ENCODE data around the gene NMT1. TPM values are rescaled to one million over a fixed set of nuclear protein-coding genes. Genes with fewer than 3 reads are reported as not detected.
A peak's percentile ranks its signal among the peaks of the same experiment; 100 is the strongest.

The NMT1 gene
- total RNA-seq, 3 donors from 2014 or later = 81.9 to 130 (median 84.0) TPM

DNA sequence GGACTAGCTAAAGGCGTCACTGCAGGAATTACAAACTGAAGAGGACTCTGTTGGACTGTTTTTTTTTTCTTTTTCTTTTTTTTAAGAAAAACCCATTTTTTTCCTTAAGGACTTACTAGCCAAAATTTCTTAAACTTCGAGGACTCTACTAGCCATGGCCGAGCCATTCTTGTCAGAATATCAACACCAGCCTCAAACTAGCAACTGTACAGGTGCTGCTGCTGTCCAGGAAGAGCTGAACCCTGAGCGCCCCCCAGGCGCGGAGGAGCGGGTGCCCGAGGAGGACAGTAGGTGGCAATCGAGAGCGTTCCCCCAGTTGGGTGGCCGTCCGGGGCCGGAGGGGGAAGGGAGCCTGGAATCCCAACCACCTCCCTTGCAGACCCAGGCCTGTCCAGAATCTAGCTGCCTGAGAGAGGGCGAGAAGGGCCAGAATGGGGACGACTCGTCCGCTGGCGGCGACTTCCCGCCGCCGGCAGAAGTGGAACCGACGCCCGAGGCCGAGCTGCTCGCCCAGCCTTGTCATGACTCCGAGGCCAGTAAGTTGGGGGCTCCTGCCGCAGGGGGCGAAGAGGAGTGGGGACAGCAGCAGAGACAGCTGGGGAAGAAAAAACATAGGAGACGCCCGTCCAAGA, 88.0 kb downstream of the NMT1 start:
- H3K9me3 ChIP-seq = no peaks in the 10 kb centered on the region

DNA sequence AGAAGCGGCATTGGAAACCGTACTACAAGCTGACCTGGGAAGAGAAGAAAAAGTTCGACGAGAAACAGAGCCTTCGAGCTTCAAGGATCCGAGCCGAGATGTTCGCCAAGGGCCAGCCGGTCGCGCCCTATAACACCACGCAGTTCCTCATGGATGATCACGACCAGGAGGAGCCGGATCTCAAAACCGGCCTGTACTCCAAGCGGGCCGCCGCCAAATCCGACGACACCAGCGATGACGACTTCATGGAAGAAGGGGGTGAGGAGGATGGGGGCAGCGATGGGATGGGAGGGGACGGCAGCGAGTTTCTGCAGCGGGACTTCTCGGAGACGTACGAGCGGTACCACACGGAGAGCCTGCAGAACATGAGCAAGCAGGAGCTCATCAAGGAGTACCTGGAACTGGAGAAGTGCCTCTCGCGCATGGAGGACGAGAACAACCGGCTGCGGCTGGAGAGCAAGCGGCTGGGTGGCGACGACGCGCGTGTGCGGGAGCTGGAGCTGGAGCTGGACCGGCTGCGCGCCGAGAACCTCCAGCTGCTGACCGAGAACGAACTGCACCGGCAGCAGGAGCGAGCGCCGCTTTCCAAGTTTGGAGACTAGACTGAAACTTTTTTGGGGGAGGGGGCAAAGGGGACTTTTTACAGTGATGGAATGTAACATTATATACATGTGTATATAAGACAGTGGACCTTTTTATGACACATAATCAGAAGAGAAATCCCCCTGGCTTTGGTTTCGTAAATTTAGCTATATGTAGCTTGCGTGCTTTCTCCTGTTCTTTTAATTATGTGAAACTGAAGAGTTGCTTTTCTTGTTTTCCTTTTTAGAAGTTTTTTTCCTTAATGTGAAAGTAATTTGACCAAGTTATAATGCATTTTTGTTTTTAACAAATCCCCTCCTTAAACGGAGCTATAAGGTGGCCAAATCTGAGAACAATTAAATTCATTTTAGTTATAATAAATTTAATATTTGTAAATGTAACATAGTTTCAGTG, 88.8 kb downstream of the NMT1 start:
- peak; percentile 74 to 75 for DNase-seq (ENCODE audit: low spot score in 2 of 2)
- intact Hi-C loops (cut with DNase I; ENCODE audit: low total_unique reads) = no loop called here
- H3K36me3 ChIP-seq = no peaks in the 10 kb centered on the region
- peak overlapping the region; percentile 94 to 100 for H3K27ac ChIP-seq
- no peak for TF ChIP-seq POLR2A (IDR thresholded peaks at IDR 0.05)
- TF ChIP-seq POLR2AphosphoS5 (IDR thresholded peaks at IDR 0.05) = peak; percentile 46 to 62 (median 55)
- H3K4me3 ChIP-seq = peak overlapping the region; percentile 66 to 83 (median 71)
- H3K27me3 ChIP-seq = no peaks in the 10 kb centered on the region
- H3K9me3 ChIP-seq = no peaks in the 10 kb centered on the region
- H3K4me1 ChIP-seq = peaks cover under 1 to 19% of the 10 kb centered on the region in 2 donors

More for the DNA sequence above, 88.0 kb downstream of the NMT1 start:
- Histone ChIP-seq H3K27ac (peak overlapping the region; percentile 94 to 100), H3K27me3 (no peaks in the 10 kb centered on the region), H3K4me3 (peak overlapping the region; percentile 66 to 83 (median 71)), H3K36me3 (no peaks in the 10 kb centered on the region), H3K4me1 (peaks cover 9 to 19% of the 10 kb centered on the region in 2 donors)
- intact Hi-C loops (cut with DNase I; ENCODE audit: low total_unique reads) = no loop called here
- TF ChIP-seq POLR2AphosphoS5 (IDR thresholded peaks at IDR 0.05) (peak in 2 of 3 donors; percentile 57 to 65), POLR2A (IDR thresholded peaks at IDR 0.05) (no peak)
- TF ChIP-seq, protein P1, sequence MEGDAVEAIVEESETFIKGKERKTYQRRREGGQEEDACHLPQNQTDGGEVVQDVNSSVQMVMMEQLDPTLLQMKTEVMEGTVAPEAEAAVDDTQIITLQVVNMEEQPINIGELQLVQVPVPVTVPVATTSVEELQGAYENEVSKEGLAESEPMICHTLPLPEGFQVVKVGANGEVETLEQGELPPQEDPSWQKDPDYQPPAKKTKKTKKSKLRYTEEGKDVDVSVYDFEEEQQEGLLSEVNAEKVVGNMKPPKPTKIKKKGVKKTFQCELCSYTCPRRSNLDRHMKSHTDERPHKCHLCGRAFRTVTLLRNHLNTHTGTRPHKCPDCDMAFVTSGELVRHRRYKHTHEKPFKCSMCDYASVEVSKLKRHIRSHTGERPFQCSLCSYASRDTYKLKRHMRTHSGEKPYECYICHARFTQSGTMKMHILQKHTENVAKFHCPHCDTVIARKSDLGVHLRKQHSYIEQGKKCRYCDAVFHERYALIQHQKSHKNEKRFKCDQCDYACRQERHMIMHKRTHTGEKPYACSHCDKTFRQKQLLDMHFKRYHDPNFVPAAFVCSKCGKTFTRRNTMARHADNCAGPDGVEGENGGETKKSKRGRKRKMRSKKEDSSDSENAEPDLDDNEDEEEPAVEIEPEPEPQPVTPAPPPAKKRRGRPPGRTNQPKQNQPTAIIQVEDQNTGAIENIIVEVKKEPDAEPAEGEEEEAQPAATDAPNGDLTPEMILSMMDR (IDR thresholded peaks at IDR 0.05) = peak; percentile 56 to 90 (median 76)
- DNase-seq (ENCODE audit: low spot score in 2 of 2) = peak; percentile 86 to 90

DNA sequence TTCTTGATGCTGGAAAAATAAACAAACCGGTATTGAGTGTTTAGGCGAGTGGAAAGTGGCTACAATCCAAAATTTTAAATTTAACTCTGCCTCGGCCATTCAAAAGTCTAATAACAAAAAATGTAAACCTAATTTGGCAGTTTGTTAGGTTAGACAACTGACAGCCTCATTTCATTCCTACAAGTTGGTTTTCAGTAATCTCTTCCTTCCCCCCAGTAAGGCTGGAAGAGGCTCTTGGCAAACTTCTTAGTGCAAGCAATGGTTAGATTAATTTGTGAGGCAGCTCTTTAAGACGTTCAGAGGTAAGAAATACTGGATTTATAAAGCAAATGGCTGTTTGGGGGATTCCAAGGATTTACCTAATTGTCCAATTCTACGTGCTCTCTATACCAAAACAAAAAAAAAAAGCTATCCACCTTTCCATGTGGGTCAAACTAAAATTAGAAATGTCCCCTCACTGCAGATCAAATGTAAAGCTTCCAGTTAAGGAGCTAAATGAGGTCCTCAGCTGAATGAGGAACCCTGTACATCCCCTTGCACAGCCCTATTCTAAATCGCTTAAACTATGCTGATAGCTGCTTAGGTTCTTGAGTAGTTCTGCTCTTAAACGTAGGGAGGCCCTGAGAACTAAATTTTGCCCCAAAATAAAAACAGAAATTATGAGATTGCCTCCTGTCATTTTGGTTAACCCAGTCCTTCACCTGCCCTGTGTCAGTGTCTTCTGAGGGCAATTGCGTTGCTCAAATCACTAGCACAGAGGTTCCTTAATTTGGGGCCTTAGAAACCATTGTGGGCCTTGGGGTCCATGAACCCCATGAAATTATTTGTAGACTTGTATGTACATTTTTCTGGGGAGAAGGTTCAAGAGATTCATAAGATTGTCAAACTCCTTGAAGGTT, 90.0 kb downstream of the NMT1 start:
- Histone ChIP-seq H3K27me3 (no peaks in the 10 kb centered on the region), H3K4me3 (peak overlapping the region; percentile 66 to 83 (median 71)), H3K4me1 (peaks cover 0 to 18% of the 10 kb centered on the region in 2 donors), H3K27ac (peak overlapping the region; percentile 34 to 100), H3K9me3 (no peaks in the 10 kb centered on the region), H3K36me3 (no peaks in the 10 kb centered on the region)
- TF ChIP-seq POLR2A (IDR thresholded peaks at IDR 0.05) = no peak
- TF ChIP-seq, protein P1 (IDR thresholded peaks at IDR 0.05) = no peak
- no peak for TF ChIP-seq POLR2AphosphoS5 (IDR thresholded peaks at IDR 0.05)
- DNase-seq (ENCODE audit: low spot score in 2 of 2) = no peak
- intact Hi-C loops (cut with DNase I; ENCODE audit: low total_unique reads) = no loop called here

DNA sequence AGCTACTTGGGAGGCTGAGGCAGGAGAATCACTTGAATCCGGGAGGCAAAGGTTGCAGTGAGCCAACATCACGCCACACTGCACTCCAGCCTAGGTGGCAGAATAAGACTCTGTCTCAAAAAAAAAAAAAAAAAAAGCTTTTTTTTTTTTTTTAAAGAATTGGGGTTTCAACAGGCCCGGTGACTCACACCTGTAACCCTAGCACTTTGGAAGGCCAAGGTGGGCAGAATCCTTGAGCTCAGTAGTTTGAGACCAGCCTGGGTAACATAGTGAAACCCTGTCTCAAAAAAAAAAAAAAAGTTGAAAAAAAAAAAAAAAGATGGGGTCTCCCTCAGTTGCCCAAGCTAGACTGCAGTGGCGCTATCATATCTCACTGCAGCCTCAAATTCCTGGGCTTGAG, 93.9 kb downstream of the NMT1 start:
- intact Hi-C loops (cut with DNase I; ENCODE audit: low total_unique reads) = no loop called here

More for the DNA sequence above, 93.9 kb downstream of the NMT1 start:
- no peaks in the 10 kb centered on the region for H3K9me3 ChIP-seq
- H3K27ac ChIP-seq = peak overlapping the region; percentile 45 to 57
- peaks cover 3 to 26% of the 10 kb centered on the region in 2 donors for H3K4me1 ChIP-seq
- TF ChIP-seq POLR2A (IDR thresholded peaks at IDR 0.05) (no peak), POLR2AphosphoS5 (IDR thresholded peaks at IDR 0.05) (no peak)
- TF ChIP-seq, protein P1 (IDR thresholded peaks at IDR 0.05) = no peak
- H3K4me3 ChIP-seq = no peak overlapping the region
- H3K27me3 ChIP-seq = no peaks in the 10 kb centered on the region
- DNase-seq (ENCODE audit: low spot score in 2 of 2) = no peak
- no peaks in the 10 kb centered on the region for H3K36me3 ChIP-seq
